GM10847 (cell line): ENCODE measurements around the gene TDRKH.

ENCODE experiments used
- POLR2A ChIP-seq: IDR thresholded peaks from 2 replicates; pipeline ENCODE4 v1.6.1; 2011; ENCODE audit not compliant: insufficient read length; ENCODE audit errors: extremely low read depth

Gene TDRKH

GRCh38 chr1:151829352-151830046 is 39.2 kb upstream of the TDRKH start:
- no peak for TF ChIP-seq POLR2A

DNA sequence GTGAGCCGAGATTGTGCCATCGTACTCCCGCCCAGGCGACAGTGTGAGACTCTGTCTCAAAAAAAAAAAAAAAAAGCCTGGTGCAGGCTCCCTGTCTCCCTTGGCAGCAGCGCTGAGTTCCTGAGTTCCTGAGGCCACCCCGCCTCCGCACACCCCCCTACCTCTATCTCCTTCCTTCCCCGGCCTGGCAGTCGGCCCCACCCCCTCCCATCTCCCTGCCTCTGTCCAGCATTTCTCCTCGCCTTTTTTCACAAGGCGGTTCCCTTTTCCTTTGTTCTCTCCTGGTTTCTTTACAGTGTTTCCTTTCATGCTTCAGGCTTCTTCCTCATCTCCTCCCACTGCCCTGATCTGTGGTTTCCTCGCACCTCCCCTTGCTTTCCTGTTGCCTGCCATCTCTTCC is 38.6 kb upstream of the TDRKH start:
- TF ChIP-seq POLR2A = no peak

DNA sequence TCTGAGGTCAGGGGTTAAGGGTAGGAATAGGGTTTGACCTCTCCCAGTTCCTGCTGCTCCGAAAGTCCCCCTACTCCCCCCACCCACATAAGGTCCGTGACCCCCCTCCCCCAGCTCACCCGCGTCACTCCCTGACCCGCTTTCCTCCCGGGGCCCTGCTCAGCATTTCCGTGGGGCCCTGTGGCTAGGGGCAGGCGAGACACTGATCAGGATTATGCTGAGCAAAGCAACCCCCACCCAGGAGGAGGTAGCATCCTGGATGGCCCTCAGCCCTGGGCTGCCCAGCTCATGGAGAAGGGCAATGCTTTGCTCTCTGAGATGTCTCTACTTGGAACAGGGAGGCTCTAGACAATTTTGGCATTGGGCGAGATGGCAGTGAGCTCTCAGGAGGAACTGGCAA is 37.6 kb upstream of the TDRKH start:
- no peak for TF ChIP-seq POLR2A

DNA sequence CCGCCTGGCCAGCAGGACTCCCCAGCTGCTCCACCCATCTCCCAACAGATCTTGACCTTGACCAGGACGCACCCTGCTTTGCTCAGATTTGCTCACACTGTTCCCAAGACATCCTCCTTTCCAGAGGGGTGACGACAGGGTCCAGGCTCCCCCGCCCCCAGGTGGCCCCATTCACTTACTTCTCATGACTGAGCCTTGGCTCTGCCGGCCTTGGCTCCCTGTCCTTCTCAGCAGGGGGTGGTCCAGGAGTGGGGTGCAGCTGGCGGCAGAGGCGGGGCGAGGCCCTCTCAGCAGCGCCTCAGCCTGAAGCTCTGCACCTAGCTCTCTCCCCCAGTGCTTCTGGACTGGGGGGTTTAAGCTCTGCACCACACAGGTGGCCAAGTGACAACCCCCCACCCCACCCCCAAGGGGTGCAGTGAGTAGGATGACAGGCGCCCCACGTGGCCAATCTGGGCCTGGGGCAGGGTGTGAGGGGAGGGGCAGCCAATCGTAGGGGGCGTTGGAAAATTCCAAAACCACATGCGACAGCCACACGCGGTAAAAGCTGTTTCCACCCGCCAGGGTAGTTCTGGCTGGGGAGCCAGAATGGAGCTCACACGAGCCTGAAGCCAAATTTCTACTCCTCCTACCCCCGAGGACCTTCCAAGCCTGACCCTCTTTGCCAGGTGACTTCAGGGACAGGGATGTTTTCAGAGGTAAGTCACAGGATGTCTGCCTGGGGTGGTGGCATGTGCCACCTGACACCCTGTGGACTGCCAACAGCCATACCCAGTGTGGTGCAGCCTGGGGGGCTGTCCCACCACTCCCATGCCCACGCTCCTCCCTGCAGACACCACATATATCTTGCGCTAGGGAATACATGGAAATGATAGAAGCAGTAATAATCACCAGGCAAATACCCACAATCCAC is 35.7 kb upstream of the TDRKH start:
- TF ChIP-seq POLR2A = no peak

- TF ChIP-seq POLR2A = no peak
Observed at GRCh38 chr1:151825204-151825603, 34.9 kb upstream of the TDRKH start.

DNA sequence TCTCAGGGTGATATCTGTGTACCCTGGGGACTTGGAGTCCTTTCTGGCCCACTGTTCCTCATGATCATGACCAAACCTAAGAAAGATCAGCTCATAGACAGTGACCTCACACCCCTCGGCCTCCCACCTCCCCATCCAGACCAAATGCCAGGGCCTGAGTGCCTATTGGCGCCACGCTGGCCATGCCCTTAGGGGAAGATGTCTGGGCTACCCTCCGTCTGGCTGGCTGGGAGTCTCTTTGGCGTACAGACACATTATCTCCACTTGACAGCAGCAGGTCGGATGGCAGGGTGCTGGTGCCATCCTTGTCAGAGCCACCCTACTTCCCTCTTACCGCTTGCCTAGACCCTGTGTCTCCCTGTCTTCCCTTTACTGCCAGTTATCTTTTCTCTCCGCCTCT is 32.9 kb upstream of the TDRKH start:
- TF ChIP-seq POLR2A = no peak

GRCh38 chr1:151822404-151822803 is 32.1 kb upstream of the TDRKH start:
- TF ChIP-seq POLR2A = no peak

DNA sequence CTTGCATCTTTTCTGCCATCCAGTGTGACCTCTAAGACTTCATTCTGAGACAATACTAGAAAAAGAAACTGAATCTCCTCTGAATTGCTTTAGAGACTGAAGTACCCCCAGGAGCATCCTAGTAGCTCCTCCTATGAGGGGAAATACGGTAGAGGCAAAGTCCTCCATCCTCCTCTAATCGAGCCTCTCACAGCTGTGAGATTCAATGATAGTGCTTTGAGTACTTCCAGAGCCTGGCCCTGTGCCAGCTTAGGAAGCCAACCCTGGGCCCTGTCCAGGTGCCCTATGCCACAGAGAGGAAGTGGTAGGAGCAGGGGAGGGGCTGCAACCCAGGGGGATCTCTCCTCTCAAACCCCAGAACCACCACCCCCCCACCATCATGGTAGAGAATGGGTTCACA is 30.6 kb upstream of the TDRKH start:
- no peak for TF ChIP-seq POLR2A

DNA sequence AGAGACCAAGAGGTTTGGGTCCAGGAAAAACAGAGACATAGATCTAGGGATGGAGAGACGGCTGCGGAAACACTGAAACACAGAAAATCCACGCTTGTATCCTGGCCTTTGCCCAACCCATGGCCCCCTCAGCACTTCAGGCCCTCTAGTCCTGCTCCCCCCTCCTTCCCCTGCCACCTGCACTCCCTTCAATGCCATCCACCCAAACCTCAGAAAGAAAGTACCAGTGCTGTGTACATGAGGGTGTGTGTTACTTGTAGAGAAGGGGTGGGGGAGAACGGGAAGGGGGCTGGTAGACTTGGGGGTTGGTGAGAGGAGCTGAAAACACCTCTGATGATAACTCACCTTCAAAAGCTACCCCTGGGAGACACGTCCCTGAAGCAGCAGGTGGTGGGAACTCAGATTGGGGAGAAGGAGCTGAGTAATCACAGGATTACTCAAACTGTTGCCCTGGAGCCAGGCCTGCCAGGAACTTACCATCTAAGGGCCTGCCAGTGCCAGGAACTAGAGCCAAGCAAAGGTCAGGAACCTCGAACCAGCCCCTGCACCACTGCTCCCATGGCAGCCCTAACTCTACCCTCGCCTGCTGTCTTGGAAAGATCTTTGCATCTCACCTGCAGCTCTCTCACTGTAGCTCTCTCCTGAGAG is 29.8 kb upstream of the TDRKH start:
- no peak for TF ChIP-seq POLR2A

DNA sequence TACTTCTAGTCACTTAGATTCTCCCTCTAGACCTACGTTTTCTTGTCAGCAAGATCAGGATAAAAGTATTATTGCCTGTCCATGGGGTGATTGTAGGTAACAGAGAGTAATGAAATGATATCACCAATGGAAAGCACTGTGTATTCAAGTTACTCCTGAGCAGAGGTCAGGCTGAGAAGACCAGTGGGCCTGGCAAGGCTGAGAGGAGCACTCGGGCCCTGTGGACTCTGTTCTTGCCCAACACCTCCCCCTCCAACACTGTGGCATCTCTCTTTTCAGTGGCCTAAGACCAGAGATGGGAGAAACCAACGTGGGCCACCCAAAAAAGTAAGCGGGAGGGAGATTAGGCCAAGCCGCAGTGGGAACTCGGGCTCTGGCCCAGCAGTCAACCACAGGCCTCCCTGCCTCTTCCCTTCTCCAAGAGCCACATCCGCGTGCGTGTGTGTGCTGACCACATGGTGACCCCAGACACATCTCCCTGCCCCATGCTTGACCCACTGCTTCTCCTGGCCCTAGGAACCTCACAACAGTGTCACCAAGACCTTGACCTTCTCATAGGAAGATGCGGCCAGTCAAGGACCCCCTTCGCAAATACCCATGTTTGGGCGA is 29.0 kb upstream of the TDRKH start:
- no peak for TF ChIP-seq POLR2A

DNA sequence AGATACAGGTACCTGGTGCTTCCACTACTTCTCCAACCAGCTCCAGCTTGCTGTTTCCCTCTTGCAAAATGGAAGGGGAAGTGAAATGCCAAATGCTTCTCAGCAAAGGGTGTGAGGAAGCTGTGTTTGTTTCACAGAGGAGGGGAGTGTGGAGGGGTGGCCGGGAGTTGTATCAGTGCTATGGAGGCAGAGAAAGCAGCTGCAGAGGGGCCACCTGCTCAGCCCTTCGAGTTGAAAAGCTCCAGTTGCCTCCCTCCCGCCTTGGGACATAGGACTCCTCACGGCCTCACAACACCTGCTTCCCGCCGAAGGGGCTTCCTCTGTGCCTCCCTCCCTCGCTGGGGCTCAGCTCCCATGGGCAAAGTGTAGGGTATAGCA is 27.0 kb upstream of the TDRKH start:
- no peak for TF ChIP-seq POLR2A

DNA sequence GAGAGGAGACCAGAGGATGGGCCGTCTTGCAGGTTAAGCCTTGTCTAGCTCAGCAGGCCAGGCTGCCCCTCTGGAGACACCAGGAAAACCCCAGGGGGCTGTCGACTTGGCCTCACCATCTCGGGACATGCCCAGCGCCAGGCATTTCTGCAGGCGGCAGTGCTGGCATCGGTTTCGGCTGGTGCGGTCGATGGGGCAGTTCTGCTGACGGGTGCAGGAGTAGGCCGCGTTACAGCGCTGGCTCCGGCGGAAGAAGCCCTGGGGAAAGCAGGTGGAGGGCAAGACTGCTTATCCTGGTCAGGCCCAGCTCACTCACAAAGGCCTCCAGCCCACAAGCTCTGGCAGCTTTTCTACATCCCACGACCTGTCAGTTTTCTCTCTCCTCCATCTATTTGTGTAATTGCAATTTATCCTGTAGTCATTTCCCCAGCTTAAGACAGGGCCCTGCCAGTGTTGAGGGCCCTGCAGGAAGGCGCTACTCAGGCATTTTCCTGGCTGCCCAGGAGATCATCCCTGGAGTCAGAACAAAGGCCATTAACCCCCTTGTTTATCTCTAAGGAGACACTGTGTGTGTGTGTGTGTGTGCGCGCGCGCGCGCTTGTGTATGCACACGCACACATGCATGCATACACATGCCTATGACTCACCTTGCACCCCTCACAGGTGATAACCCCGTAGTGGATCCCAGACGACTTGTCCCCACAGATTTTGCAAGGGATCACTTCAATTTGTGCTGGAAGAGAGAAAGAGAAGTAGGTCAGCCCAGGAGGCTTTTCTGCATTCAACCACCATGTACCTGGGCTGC is 26.4 kb upstream of the TDRKH start:
- TF ChIP-seq POLR2A = no peak

DNA sequence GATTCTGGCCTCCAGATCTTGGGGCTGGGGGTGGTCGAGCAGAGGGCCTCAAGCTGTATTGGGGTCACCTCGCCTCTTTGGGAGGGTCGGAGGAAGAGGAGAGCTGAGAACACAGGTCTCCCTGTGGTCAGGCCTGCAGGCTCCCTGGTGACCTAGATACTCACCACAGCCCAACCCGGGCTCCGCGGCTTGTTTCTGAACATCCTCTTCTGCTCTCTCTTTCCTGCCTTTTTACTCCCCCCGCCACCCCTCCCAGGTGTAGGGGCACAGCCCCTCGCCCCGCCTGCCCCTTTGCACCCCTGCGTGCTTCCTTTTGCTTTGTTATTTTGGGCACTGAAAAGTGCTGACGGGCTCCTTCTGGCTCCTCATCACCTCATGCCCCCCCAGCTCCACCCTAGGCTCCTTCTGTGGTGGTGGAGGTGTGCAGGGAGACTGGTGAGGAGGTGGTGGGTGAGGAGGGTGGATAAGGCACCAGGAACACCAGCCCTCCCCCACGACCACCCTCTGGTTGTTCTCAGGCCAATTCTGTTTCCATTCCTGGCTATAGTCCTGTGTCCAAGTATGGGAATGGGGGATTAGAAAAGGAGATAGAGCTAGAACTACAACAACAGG is 25.5 kb upstream of the TDRKH start:
- TF ChIP-seq POLR2A = no peak

DNA sequence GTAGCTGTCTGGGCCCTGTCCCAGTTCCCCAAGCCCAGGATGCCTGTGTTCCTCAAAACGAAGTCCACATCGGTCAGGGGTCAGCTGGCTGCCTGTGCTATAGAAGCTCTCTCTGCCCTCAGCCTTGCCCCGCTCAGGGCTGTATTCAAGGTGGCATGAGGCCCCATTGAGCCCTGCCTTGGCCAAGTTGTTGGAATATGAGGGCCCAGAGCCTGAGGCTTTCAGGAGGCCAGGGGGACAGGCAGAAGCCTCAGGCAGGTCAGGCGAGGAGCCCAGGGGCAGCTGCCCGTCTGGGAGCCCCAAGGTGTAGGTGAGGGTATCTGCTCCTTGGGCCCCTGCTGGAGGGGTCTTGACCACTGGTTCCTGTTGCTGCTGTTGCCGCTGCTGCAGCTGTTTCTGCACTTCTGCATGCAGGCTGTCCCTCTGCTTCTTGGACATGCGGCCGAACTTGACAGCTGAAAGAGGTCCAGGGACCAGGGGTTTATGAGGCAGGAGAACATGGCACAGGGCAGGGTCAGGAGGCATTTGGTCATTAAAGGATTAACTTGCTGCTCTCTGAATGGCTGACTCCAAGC is 24.8 kb upstream of the TDRKH start:
- no peak for TF ChIP-seq POLR2A
